NB4 (cell line): ENCODE results near the gene MTHFR.
A peak's percentile ranks its signal among the peaks of the same experiment; 100 is the strongest.

Experiments used
- MYC ChIP-seq: IDR thresholded peaks from 2 replicates; pipeline ENCODE4 v1.6.1; 2011; ENCODE audit warnings: low read depth, low read length
- POLR2A ChIP-seq: IDR thresholded peaks from 2 replicates; pipeline ENCODE4 v1.6.1; 2011; ENCODE audit warnings: mild to moderate bottlenecking; ENCODE audit not compliant: insufficient read length; ENCODE audit errors: extremely low read depth
- TF ChIP-seq, protein P1 (sequence below): IDR thresholded peaks from one replicate; pipeline ENCODE4 v1.5.1; 2012; ENCODE audit warnings: low read depth, low read length

DNA sequence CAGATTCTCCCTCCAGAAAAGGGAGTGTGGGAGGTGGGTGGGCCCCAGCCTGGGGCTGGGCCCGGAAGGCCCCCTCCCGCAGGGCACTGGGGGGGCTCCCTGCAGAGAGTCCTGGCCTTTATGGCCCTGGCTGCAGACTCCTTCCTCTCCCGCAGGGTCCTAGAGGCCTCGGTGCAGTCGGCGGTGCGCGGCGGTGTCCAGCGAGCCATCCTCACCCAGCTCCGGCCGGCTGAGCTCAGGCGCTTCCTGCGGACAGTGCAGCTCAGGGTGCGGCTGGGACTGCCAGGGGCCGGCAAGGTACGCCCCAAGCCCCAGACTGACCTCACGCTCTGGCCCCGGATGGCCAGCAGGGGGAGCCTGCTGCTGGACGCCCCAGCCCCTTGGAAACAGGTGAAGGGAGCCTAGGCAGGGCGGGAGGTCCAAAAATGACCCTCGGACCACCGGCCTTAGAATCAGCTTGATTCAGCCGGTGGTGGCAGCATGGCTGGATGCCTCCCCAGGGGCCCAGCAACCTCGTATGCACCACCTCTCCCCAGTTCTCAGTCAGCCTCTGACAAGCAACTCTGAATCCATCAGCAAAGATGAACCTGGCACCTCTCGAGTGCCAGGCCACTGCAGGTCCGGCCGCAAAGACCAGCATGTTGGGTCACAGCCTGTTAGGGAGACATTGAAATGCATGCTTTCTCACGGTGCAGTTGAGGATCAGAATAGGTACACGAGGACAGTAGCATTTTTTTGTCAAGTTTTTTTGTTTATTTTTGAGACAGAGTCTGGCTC, 20.6 kb downstream of the MTHFR start:
- TF ChIP-seq, protein P1, sequence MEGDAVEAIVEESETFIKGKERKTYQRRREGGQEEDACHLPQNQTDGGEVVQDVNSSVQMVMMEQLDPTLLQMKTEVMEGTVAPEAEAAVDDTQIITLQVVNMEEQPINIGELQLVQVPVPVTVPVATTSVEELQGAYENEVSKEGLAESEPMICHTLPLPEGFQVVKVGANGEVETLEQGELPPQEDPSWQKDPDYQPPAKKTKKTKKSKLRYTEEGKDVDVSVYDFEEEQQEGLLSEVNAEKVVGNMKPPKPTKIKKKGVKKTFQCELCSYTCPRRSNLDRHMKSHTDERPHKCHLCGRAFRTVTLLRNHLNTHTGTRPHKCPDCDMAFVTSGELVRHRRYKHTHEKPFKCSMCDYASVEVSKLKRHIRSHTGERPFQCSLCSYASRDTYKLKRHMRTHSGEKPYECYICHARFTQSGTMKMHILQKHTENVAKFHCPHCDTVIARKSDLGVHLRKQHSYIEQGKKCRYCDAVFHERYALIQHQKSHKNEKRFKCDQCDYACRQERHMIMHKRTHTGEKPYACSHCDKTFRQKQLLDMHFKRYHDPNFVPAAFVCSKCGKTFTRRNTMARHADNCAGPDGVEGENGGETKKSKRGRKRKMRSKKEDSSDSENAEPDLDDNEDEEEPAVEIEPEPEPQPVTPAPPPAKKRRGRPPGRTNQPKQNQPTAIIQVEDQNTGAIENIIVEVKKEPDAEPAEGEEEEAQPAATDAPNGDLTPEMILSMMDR, result peak; percentile 80
- TF ChIP-seq POLR2A, result no peak
- TF ChIP-seq MYC, result no peak
